Hematopoietic multipotent progenitor cell (in vitro differentiated cells): ENCODE results near the gene IL1RN. TPM values are rescaled to one million over a fixed set of nuclear protein-coding genes. Genes with fewer than 3 reads are reported as not detected.

Experiments
- small RNA-seq: library from RNA; depleted of rRNA; stranded (forward); fragments of <200 nt; gene quantifications from one replicate; pipeline ENCODE3, GENCODE V24; 2012
- total RNA-seq: library from RNA; depleted of rRNA; stranded (reverse); fragments of >200 nt; gene quantifications from one replicate; pipeline ENCODE4 v1.2.3, GENCODE V29; 2012

IL1RN gene
- total RNA-seq, 1 donor = 0.54 TPM

Small RNAs within 50 kb of the gene (small RNA-seq; reads per million reads assigned to genes)
- not detected for gene RNU6-1180P

Other genes starting within 250 kb of the IL1RN start
- gene IL37, start 216.4 kb upstream of the IL1RN start, total RNA-seq = not detected
- not detected for gene IL36G, start 149.6 kb upstream of the IL1RN start, total RNA-seq
- under 0.01 TPM for gene IL36A, start 122.1 kb upstream of the IL1RN start, total RNA-seq
- not detected for gene IL36B, start 74.7 kb upstream of the IL1RN start, total RNA-seq
- gene IL36RN, start 68.4 kb upstream of the IL1RN start, total RNA-seq = not detected
- gene IL1F10, start 59.6 kb upstream of the IL1RN start, total RNA-seq = not detected
- 68.7 TPM for gene PSD4, start 46.4 kb downstream of the IL1RN start, total RNA-seq
- 1.3 TPM for gene PAX8, start 151.3 kb downstream of the IL1RN start, total RNA-seq